Panc1 (cell line): ENCODE data around the gene BTN2A1. TPM values are rescaled to one million over a fixed set of nuclear protein-coding genes. Genes with fewer than 3 reads are reported as not detected.

ENCODE experiments used
- ATAC-seq: fragments of 200-7000 bp; cut with Tn5 transposase; 2 replicates; pipeline ENCODE4 v1.9.1; 2020; ENCODE audit warnings: mild to moderate bottlenecking, moderate library complexity
- BruUV-seq: library from RNA; stranded (reverse); fragments of 400-500 nt; replicated peaks from 2 replicates; lab custom pipeline; 2021; lab: Mats Ljungman, UMichigan
- CTCF ChIA-PET: fragments of 300-600 bp; sonication (Branson Sonifier 250); formaldehyde crosslinking; loops from one replicate; lab custom pipeline; 2022; ENCODE audit warnings: antibody characterized with exemption; lab: Charles Lee
- POLR2A ChIA-PET: fragments of 300-600 bp; sonication (Branson Sonifier 250); formaldehyde crosslinking; loops from one replicate; lab custom pipeline; 2022; ENCODE audit warnings: antibody characterized with exemption; lab: Charles Lee
- DNase-seq: peaks from one replicate; pipeline ENCODE4 v3.0.0-alpha.2; 2010; ENCODE audit warnings: low read depth, low spot score
- H3K27ac ChIP-seq: 2 replicates; pipeline ENCODE4 v1.5.1; 2011; ENCODE audit warnings: mild to moderate bottlenecking, low read length, inconsistent platforms
- H3K27me3 ChIP-seq: fragments of 200-500 bp; sonication (Bioruptor generic); 2 replicates; pipeline ENCODE4 v1.6.0; 2014; ENCODE audit warnings: low read length, inconsistent platforms; ENCODE audit not compliant: control insufficient read depth, insufficient read depth
- H3K36me3 ChIP-seq: fragments of 200-500 bp; sonication (Bioruptor generic); 2 replicates; pipeline ENCODE4 v1.5.1; 2014; ENCODE audit warnings: inconsistent platforms, mild to moderate bottlenecking, low read length, moderate library complexity; ENCODE audit not compliant: control insufficient read depth, insufficient read depth
- H3K4me1 ChIP-seq: 2 replicates; pipeline ENCODE4 v1.5.1; 2011; ENCODE audit warnings: inconsistent platforms, mild to moderate bottlenecking, low read length, moderate library complexity; ENCODE audit not compliant: control insufficient read depth, insufficient read depth
- H3K4me3 ChIP-seq, 2 experiments: 2 replicates each; pipeline ENCODE4 v1.5.1; 2011 to 2012; ENCODE audit warnings: low read depth in 2 of 2, low read length in 2 of 2, mild to moderate bottlenecking in 2 of 2, inconsistent platforms in 1 of 2, moderate library complexity in 1 of 2
- H3K9me3 ChIP-seq: fragments of 200-500 bp; sonication (Bioruptor generic); 2 replicates; pipeline ENCODE4 v1.5.1; 2014; ENCODE audit warnings: low read depth, mild to moderate bottlenecking, inconsistent platforms, low read length, moderate library complexity; ENCODE audit not compliant: control insufficient read depth, insufficient read depth
- CTCF ChIP-seq: fragments of 450-650 bp; IDR thresholded peaks from 2 replicates; pipeline ENCODE4 v1.5.1; 2017; ENCODE audit warnings: mild to moderate bottlenecking
- POLR2AphosphoS5 ChIP-seq: IDR thresholded peaks from 2 replicates; pipeline ENCODE4 v1.6.1; 2012; ENCODE audit warnings: mild to moderate bottlenecking, low read depth, low read length, moderate library complexity
- REST ChIP-seq, 2 experiments: IDR thresholded peaks; 2 replicates each; pipeline ENCODE4 v1.6.1; 2011 to 2012; ENCODE audit warnings: low read depth in 2 of 2, control low read depth in 1 of 2, low read length in 1 of 2, mild to moderate bottlenecking in 1 of 2, moderate library complexity in 1 of 2; ENCODE audit not compliant: insufficient read depth in 1 of 2
- SIN3A ChIP-seq: IDR thresholded peaks from 2 replicates; pipeline ENCODE4 v1.6.1; 2012; ENCODE audit warnings: low read depth, mild to moderate bottlenecking, low read length, moderate library complexity, borderline replicate concordance; ENCODE audit not compliant: insufficient read depth
- TCF7L2 ChIP-seq: IDR thresholded peaks from 2 replicates; pipeline ENCODE4 v1.6.1; 2011; ENCODE audit warnings: mild to moderate bottlenecking, low read depth, low read length, inconsistent platforms
- in situ Hi-C: cut with HindIII; loops from 2 replicates; pipeline ENCODE4 v1.10.0; 2016; ENCODE audit warnings: low sequenced_read_pairs, low pct_unique_long_range_greater_than_20kb
- intact Hi-C: fragments of 100-400 bp; cut with micrococcal nuclease; formaldehyde crosslinking; loops from one replicate; pipeline ENCODE4 v1.10.0; 2022; ENCODE audit not compliant: unreplicated experiment
- total RNA-seq: library from RNA; stranded (reverse); gene quantifications from one replicate; pipeline ENCODE4 v1.2.1, GENCODE V29; 2021; ENCODE audit not compliant: unreplicated experiment

BTN2A1 gene
- total RNA-seq, 1 experiment from 2014 or later: 23.0 TPM

- ChIA-PET CTCF (no interaction called here), POLR2A (no interaction called here)
- Histone ChIP-seq H3K9me3 (no peaks in the 10 kb centered on the region), H3K27ac (no peak overlapping the region), H3K4me1 (no peaks in the 10 kb centered on the region), H3K27me3 (no peaks in the 10 kb centered on the region), H3K36me3 (no peaks in the 10 kb centered on the region), H3K4me3 (no peak overlapping the region)
- no peak for TF ChIP-seq REST (IDR thresholded peaks at IDR 0.05; ENCODE audit: insufficient read depth in 1 of 2, low read depth in 2 of 2, low read length in 1 of 2)
- TF ChIP-seq POLR2AphosphoS5: no peak
- no peak for TF ChIP-seq SIN3A
- TF ChIP-seq CTCF: no peak
- no peak for TF ChIP-seq TCF7L2
- ATAC-seq (no peak), DNase-seq (no peak)
- in situ Hi-C loops: no loop called here
- intact Hi-C loops: no loop called here
- BruUV-seq: no TSS peak
Observed at GRCh38 chr6:26491604-26492003, 33.8 kb downstream of the BTN2A1 start.

GRCh38 chr6:26493258-26493657 is 35.5 kb downstream of the BTN2A1 start:
- Histone ChIP-seq H3K4me1 (no peaks in the 10 kb centered on the region), H3K27ac (no peak overlapping the region), H3K9me3 (no peaks in the 10 kb centered on the region), H3K36me3 (no peaks in the 10 kb centered on the region), H3K27me3 (no peaks in the 10 kb centered on the region), H3K4me3 (no peak overlapping the region)
- intact Hi-C loops: no loop called here
- DNase-seq (no peak), ATAC-seq (no peak)
- no TSS peak for BruUV-seq
- TF ChIP-seq SIN3A: no peak
- TF ChIP-seq CTCF: peak; percentile 27; the same call in 1 of the 2 replicates
- no peak for TF ChIP-seq TCF7L2
- TF ChIP-seq REST (IDR thresholded peaks at IDR 0.05; ENCODE audit: insufficient read depth in 1 of 2, low read depth in 2 of 2, low read length in 1 of 2): no peak
- POLR2A ChIA-PET: no interaction called here
- in situ Hi-C loops: no loop called here
- CTCF ChIA-PET: no interaction called here
